Measurements from ENCODE around the gene PIEZO2.

DNA sequence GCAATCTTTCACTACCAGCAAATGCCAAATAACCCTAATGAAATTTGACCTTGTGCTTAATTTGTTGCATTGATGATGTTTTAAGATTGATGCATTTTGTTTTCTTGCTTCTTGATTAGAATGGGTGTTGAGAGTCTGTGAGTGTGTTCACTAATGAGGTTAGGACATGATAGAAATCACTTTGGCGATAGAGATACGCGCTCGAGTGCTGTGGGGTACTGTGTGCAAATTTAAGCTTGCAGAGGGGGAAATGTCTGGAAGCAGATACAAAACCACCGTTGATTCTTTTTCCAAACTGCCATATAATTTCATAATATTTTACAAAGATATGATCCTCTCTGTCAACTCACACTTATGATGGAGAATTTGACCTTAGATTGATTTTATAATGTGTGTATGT is 200.9 kb downstream of the PIEZO2 start:
- TF ChIP-seq, protein P1, sequence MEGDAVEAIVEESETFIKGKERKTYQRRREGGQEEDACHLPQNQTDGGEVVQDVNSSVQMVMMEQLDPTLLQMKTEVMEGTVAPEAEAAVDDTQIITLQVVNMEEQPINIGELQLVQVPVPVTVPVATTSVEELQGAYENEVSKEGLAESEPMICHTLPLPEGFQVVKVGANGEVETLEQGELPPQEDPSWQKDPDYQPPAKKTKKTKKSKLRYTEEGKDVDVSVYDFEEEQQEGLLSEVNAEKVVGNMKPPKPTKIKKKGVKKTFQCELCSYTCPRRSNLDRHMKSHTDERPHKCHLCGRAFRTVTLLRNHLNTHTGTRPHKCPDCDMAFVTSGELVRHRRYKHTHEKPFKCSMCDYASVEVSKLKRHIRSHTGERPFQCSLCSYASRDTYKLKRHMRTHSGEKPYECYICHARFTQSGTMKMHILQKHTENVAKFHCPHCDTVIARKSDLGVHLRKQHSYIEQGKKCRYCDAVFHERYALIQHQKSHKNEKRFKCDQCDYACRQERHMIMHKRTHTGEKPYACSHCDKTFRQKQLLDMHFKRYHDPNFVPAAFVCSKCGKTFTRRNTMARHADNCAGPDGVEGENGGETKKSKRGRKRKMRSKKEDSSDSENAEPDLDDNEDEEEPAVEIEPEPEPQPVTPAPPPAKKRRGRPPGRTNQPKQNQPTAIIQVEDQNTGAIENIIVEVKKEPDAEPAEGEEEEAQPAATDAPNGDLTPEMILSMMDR (IDR thresholded peaks at IDR 0.05), result no peak
- no peak for TF ChIP-seq POLR2A (IDR thresholded peaks at IDR 0.05)

Measured in ovary (tissue), 3 donors.